Colonic mucosa (tissue), 4 donors: ENCODE data around the gene LEO1. TPM values are rescaled to one million over a fixed set of nuclear protein-coding genes. Genes with fewer than 3 reads are reported as not detected.
A peak's percentile ranks its signal among the peaks of the same experiment; 100 is the strongest.

Experiments used
- DNase-seq: peaks from one replicate; pipeline ENCODE4 v3.0.0-alpha.2; 2020
- H3K27ac ChIP-seq: fragments of 200-600 bp; one replicate; pipeline ENCODE4 v1.8.0; 2021
- H3K27me3 ChIP-seq: fragments of 200-600 bp; one replicate; pipeline ENCODE4 v1.8.0; 2021
- H3K36me3 ChIP-seq: fragments of 200-600 bp; one replicate; pipeline ENCODE4 v1.8.0; 2021
- H3K4me1 ChIP-seq: fragments of 200-600 bp; one replicate; pipeline ENCODE4 v1.8.0; 2021; ENCODE audit warnings: mild to moderate bottlenecking
- H3K4me3 ChIP-seq: fragments of 200-600 bp; one replicate; pipeline ENCODE4 v1.8.0; 2021
- H3K9ac ChIP-seq, 2 donors: one replicate each; pipeline ENCODE4 v1.7.0; 2013; ENCODE audit warnings: control low read depth in 2 of 2, low read depth in 2 of 2, low read length in 2 of 2
- H3K9me3 ChIP-seq: fragments of 200-600 bp; one replicate; pipeline ENCODE4 v1.8.0; 2021
- intact Hi-C: fragments of 100-400 bp; cut with DNase I; formaldehyde crosslinking; loops from one replicate; pipeline ENCODE4 v1.14.1; 2022
- total RNA-seq, 2 donors: library from RNA; stranded (reverse); fragmentation: NEBNext Ultra II Directional in 1 of 2; extraction: Animal tissue kit (Norgen Biotek cat#: 25700) in 1 of 2; gene quantifications; one replicate each; pipeline ENCODE4 v1.2.1, GENCODE V29; 2021
- TF ChIP-seq, protein P1 (sequence below): fragments of 200-600 bp; IDR thresholded peaks from one replicate; pipeline ENCODE4 v1.8.0; 2022; ENCODE audit warnings: antibody characterized with exemption, mild to moderate bottlenecking
- donor health status: healthy.
- donor health status: DM: no; HTN: no; CAD: no.
- donor health status: DM: no; HTN: no; CAD: no.

LEO1 gene
- total RNA-seq, 2 donors from 2014 or later, result 23.6 to 29.3 TPM

DNA sequence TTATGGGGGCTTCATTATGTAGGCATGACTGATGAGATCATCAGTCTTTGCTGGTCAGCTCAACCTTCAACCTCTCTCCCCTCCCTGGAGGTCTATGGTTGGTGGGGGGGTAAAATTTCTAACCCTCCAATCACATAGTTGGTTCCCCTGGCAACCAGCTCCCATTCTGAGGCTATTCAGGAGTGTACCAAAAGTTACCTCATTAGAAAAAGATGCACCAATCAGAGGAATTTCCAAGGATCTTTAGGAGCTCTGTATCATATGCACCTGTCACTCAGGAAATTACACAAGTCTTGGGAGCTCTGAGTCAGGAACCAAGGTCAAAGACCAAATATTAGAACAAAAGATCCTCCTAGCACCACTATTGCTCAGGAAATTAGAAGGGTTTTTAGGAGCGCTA, 21.4 kb upstream of the LEO1 start:
- no peak overlapping the region for H3K9ac ChIP-seq
- no peak overlapping the region for H3K27ac ChIP-seq
- intact Hi-C loops, result no loop called here
- no peaks in the 10 kb centered on the region for H3K9me3 ChIP-seq
- no peak overlapping the region for H3K4me3 ChIP-seq
- H3K36me3 ChIP-seq, result no peaks in the 10 kb centered on the region
- peaks cover 6% of the 10 kb centered on the region for H3K4me1 ChIP-seq
- H3K27me3 ChIP-seq, result no peaks in the 10 kb centered on the region
- no peak for DNase-seq
- TF ChIP-seq, protein P1, sequence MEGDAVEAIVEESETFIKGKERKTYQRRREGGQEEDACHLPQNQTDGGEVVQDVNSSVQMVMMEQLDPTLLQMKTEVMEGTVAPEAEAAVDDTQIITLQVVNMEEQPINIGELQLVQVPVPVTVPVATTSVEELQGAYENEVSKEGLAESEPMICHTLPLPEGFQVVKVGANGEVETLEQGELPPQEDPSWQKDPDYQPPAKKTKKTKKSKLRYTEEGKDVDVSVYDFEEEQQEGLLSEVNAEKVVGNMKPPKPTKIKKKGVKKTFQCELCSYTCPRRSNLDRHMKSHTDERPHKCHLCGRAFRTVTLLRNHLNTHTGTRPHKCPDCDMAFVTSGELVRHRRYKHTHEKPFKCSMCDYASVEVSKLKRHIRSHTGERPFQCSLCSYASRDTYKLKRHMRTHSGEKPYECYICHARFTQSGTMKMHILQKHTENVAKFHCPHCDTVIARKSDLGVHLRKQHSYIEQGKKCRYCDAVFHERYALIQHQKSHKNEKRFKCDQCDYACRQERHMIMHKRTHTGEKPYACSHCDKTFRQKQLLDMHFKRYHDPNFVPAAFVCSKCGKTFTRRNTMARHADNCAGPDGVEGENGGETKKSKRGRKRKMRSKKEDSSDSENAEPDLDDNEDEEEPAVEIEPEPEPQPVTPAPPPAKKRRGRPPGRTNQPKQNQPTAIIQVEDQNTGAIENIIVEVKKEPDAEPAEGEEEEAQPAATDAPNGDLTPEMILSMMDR, result no peak

DNA sequence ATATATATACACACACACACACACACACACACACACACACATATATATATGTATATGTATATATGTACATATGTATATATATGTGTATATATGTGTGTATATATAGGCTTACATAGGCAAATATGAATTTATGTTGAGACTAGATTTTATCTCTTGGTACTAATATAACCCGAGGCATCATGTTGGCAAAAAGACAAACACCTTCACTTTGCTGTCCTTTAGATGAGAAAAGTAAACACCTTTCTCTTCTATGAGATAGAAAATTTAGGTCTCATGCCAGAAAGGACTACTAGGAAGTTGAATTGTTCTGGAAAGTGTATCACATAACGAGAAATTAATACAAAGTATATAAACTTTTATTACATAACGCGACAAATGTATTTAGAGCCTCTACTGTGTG, 19.6 kb upstream of the LEO1 start:
- DNase-seq, result no peak
- peaks cover 6% of the 10 kb centered on the region for H3K4me1 ChIP-seq
- H3K36me3 ChIP-seq, result no peaks in the 10 kb centered on the region
- H3K4me3 ChIP-seq, result no peak overlapping the region
- intact Hi-C loops, result no loop called here
- TF ChIP-seq, protein P1, result no peak
- no peaks in the 10 kb centered on the region for H3K9me3 ChIP-seq
- no peak overlapping the region for H3K9ac ChIP-seq
- H3K27me3 ChIP-seq, result no peaks in the 10 kb centered on the region
- H3K27ac ChIP-seq, result no peak overlapping the region

DNA sequence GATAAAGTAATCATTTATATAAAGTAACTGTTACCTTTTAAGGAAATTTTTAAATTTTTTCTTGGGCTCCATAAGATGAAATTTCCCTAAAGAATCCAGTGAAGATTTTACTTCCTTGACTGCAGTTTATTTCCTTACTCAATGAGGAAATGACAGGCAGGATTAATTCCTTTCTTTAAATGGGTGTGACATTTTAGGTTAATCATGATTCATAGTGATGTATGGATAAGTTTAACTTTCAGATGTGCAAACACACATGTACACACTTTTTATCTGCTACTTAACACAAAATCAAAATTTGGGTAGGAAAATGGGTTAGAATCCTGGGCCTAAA, 11.2 kb upstream of the LEO1 start:
- DNase-seq, result no peak
- intact Hi-C loops, result loop anchor here (2.0 kb wide), 1 partner anchor 160 kb away; no protein-coding TSS in a partner anchor
- no peak overlapping the region for H3K4me3 ChIP-seq
- peaks cover 10% of the 10 kb centered on the region for H3K4me1 ChIP-seq
- H3K9me3 ChIP-seq, result no peaks in the 10 kb centered on the region
- H3K27ac ChIP-seq, result peak overlapping the region; percentile 82
- TF ChIP-seq, protein P1, result no peak
- H3K36me3 ChIP-seq, result no peaks in the 10 kb centered on the region
- no peaks in the 10 kb centered on the region for H3K27me3 ChIP-seq
- H3K9ac ChIP-seq, result no peak overlapping the region

DNA sequence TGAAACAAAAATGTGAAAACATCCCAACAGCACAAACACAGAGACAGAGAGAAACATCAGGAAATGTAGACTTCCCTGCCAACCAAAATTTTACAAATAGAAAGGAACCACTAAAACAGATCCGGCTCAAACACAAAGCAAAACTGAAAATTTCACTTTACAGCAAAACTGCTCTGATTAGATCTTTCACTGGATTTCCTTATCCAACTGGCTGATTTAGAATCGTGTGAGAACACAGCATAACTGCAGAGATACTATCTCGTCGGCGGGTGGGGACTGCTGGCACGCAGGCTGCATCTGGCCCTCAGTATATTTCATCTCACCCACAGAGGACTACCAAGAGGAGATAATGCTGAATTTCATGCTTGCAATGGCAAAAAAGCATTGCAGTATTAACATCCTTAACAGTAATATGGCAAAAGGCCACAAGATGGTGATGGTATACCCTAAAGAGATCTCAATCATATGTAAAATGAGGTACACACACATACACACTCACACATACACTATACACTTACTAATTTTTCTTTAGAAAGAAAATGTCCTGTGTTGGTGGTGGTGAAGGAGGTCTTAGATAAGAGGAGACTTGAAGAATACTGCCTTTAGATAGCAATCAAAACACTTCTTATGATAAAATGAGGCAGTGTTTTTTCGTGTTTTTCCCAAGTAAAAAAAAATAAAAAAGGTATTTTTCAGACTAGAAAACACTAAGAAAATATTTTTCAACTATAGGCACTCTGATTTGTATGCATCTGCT, 10.6 kb upstream of the LEO1 start:
- H3K9ac ChIP-seq, result peak overlapping the region in 1 of 2 donors; percentile 12
- H3K36me3 ChIP-seq, result no peaks in the 10 kb centered on the region
- TF ChIP-seq, protein P1, result peak; percentile 28
- no peaks in the 10 kb centered on the region for H3K27me3 ChIP-seq
- intact Hi-C loops, result loop anchor here (2.0 kb wide), 1 partner anchor 161 kb away; no protein-coding TSS in a partner anchor
- no peak overlapping the region for H3K4me3 ChIP-seq
- H3K4me1 ChIP-seq, result peaks cover 10% of the 10 kb centered on the region
- DNase-seq, result peak; percentile 45
- H3K27ac ChIP-seq, result peak overlapping the region; percentile 82
- no peaks in the 10 kb centered on the region for H3K9me3 ChIP-seq

DNA sequence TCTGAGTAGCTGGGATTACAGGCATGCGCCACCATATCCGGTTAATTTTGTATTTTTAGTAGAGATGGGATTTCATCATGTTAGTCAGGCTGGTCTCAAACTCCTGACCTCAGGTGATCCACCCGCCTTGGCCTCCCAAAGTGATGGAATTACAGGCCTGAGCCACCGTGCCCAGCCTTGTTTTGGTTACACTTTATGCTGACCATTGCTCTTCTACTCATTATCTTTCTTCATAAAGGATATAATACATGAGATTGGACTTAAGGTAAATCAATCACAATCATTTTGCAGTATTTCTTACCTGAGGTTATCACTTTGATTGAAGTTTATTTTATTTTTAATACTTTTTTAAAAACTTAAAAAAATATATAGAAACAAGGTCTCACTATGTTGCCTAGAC, 2.2 kb upstream of the LEO1 start:
- Histone ChIP-seq H3K9ac (no peak overlapping the region), H3K9me3 (no peaks in the 10 kb centered on the region), H3K36me3 (no peaks in the 10 kb centered on the region), H3K4me3 (no peak overlapping the region), H3K27me3 (no peaks in the 10 kb centered on the region), H3K27ac (no peak overlapping the region), H3K4me1 (no peaks in the 10 kb centered on the region)
- intact Hi-C loops, result no loop called here
- TF ChIP-seq, protein P1, result no peak
- DNase-seq, result no peak
